RWPE2 (cell line): ENCODE measurements around the gene RTEL1.

Experiments
- ATAC-seq: fragments of 200-7000 bp; cut with Tn5 transposase; 3 replicates; pipeline ENCODE4 v1.9.1; 2021; ENCODE audit warnings: low read depth
- DNase-seq: peaks from one replicate; pipeline ENCODE4 v3.0.0-alpha.2; 2020; ENCODE audit warnings: low spot score
- H3K27ac ChIP-seq: fragments of 450-650 bp; 2 replicates; pipeline ENCODE4 v1.5.1; 2017; ENCODE audit warnings: mild to moderate bottlenecking; ENCODE audit not compliant: poor library complexity, severe bottlenecking
- H3K27me3 ChIP-seq: fragments of 250-450 bp; sonication (Bioruptor Pico); 2 replicates; pipeline ENCODE4 v1.5.1; 2021; ENCODE audit warnings: mild to moderate bottlenecking, moderate library complexity; ENCODE audit not compliant: insufficient read depth, poor library complexity, severe bottlenecking
- H3K36me3 ChIP-seq: fragments of 250-450 bp; sonication (Bioruptor Pico); 2 replicates; pipeline ENCODE4 v1.5.1; 2020; ENCODE audit warnings: low read depth, mild to moderate bottlenecking, moderate library complexity
- H3K4me1 ChIP-seq: fragments of 250-450 bp; sonication (Bioruptor Pico); 2 replicates; pipeline ENCODE4 v1.5.1; 2021; ENCODE audit warnings: mild to moderate bottlenecking, moderate library complexity; ENCODE audit not compliant: insufficient read depth, poor library complexity, severe bottlenecking
- H3K4me3 ChIP-seq: fragments of 250-450 bp; sonication (Bioruptor Pico); 2 replicates; pipeline ENCODE4 v1.5.1; 2021; ENCODE audit warnings: mild to moderate bottlenecking, moderate library complexity; ENCODE audit not compliant: severe bottlenecking
- H3K9me3 ChIP-seq: fragments of 250-450 bp; sonication (Bioruptor Pico); 2 replicates; pipeline ENCODE4 v1.5.1; 2021; ENCODE audit warnings: mild to moderate bottlenecking, moderate library complexity; ENCODE audit not compliant: severe bottlenecking
- TF ChIP-seq, protein P1 (sequence below): fragments of 450-650 bp; IDR thresholded peaks from one replicate; pipeline ENCODE4 v1.5.1; 2017; ENCODE audit warnings: mild to moderate bottlenecking, moderate library complexity; ENCODE audit not compliant: poor library complexity, severe bottlenecking

Gene RTEL1

GRCh38 chr20:63693733-63694583 is 35.8 kb downstream of the RTEL1 start:
- peaks cover 21% of the 10 kb centered on the region for H3K4me1 ChIP-seq
- TF ChIP-seq, protein P1, sequence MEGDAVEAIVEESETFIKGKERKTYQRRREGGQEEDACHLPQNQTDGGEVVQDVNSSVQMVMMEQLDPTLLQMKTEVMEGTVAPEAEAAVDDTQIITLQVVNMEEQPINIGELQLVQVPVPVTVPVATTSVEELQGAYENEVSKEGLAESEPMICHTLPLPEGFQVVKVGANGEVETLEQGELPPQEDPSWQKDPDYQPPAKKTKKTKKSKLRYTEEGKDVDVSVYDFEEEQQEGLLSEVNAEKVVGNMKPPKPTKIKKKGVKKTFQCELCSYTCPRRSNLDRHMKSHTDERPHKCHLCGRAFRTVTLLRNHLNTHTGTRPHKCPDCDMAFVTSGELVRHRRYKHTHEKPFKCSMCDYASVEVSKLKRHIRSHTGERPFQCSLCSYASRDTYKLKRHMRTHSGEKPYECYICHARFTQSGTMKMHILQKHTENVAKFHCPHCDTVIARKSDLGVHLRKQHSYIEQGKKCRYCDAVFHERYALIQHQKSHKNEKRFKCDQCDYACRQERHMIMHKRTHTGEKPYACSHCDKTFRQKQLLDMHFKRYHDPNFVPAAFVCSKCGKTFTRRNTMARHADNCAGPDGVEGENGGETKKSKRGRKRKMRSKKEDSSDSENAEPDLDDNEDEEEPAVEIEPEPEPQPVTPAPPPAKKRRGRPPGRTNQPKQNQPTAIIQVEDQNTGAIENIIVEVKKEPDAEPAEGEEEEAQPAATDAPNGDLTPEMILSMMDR = no peak

DNA sequence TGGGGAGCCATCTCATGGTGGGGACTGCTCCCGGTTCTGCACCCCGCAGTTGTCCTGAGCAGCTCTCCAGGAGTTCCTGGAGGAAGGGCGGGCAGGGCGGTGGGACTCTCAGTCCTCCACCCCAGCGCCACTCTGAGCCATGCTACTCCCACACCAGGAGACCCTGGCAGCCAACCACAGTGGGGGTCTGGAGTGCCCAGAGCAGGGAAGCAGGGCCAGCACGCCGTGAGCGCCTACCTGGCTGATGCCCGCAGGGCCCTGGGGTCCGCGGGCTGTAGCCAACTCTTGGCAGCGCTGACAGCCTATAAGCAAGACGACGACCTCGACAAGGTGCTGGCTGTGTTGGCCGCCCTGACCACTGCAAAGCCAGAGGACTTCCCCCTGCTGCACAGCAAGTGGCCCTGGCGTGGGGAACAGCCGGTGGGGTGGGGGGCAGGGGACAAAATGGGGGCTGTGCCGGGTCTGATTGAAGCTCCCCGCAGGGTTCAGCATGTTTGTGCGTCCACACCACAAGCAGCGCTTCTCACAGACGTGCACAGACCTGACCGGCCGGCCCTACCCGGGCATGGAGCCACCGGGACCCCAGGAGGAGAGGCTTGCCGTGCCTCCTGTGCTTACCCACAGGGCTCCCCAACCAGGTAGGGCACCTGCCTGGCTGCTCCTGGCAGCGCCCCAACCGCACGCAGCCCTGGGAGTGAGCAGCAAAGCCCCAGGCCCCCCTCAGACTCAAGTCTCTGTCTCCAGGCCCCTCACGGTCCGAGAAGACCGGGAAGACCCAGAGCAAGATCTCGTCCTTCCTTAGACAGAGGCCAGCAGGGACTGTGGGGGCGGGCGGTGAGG is 36.7 kb downstream of the RTEL1 start:
- ATAC-seq = no peak
- TF ChIP-seq, protein P1 = no peak
- no peaks in the 10 kb centered on the region for H3K9me3 ChIP-seq
- peak overlapping the region; percentile 96 for H3K27ac ChIP-seq
- peak; percentile 88 for DNase-seq
- peaks cover 41% of the 10 kb centered on the region for H3K36me3 ChIP-seq
- H3K4me3 ChIP-seq = no peak overlapping the region
- peaks cover 29% of the 10 kb centered on the region for H3K4me1 ChIP-seq
- no peaks in the 10 kb centered on the region for H3K27me3 ChIP-seq

More at GRCh38 chr20:63693733-63694583, 35.8 kb downstream of the RTEL1 start:
- Histone ChIP-seq H3K27ac (no peak overlapping the region), H3K27me3 (no peaks in the 10 kb centered on the region), H3K4me3 (no peak overlapping the region), H3K9me3 (no peaks in the 10 kb centered on the region), H3K36me3 (peaks cover 36% of the 10 kb centered on the region)
- peak; percentile 83 for DNase-seq
- no peak for ATAC-seq

GRCh38 chr20:63695424-63696305 is 37.6 kb downstream of the RTEL1 start:
- Histone ChIP-seq H3K27ac (peak overlapping the region; percentile 96), H3K36me3 (peaks cover 49% of the 10 kb centered on the region), H3K4me3 (no peak overlapping the region), H3K4me1 (peaks cover 32% of the 10 kb centered on the region), H3K9me3 (no peaks in the 10 kb centered on the region), H3K27me3 (no peaks in the 10 kb centered on the region)
- ATAC-seq = no peak
- TF ChIP-seq, protein P1 = no peak
- no peak for DNase-seq

GRCh38 chr20:63696306-63696627 is 38.2 kb downstream of the RTEL1 start:
- Histone ChIP-seq H3K27ac (peak overlapping the region; percentile 96), H3K36me3 (peaks cover 49% of the 10 kb centered on the region), H3K4me1 (peaks cover 32% of the 10 kb centered on the region), H3K27me3 (no peaks in the 10 kb centered on the region), H3K4me3 (peak overlapping the region; percentile 44), H3K9me3 (no peaks in the 10 kb centered on the region)
- peak; percentile 48 for ATAC-seq
- DNase-seq = peak; percentile 99
- TF ChIP-seq, protein P1 = no peak
